Stimulated activated memory B cell treated with anti-CD40 and anti-IgM and Interleukin-4, amounts not matched to agents 10 μg/mL and 1 μg/mL and 100 μg/mL, for 72 hours (primary cell): ENCODE results near the gene LACC1.
A peak's percentile ranks its signal among the peaks of the same experiment; 100 is the strongest.

Source experiments
- ATAC-seq: fragments of 150-1000 bp; cut with Tn5 transposase; 2 replicates; pipeline ENCODE4 v1.10.0; 2021
- H3K27ac Mint-ChIP-seq: one replicate; pipeline ENCODE4 v1.8.0; 2022; ENCODE audit warnings: mild to moderate bottlenecking, mixed read lengths
- H3K27me3 Mint-ChIP-seq: one replicate; pipeline ENCODE4 v1.8.0; 2022; ENCODE audit warnings: mixed read lengths
- H3K36me3 Mint-ChIP-seq: one replicate; pipeline ENCODE4 v1.8.0; 2022; ENCODE audit warnings: mixed read lengths
- H3K4me1 Mint-ChIP-seq: one replicate; pipeline ENCODE4 v1.8.0; 2022; ENCODE audit warnings: mixed read lengths
- H3K4me3 Mint-ChIP-seq: one replicate; pipeline ENCODE4 v1.8.0; 2022; ENCODE audit warnings: mild to moderate bottlenecking, moderate library complexity, mixed read lengths
- H3K9me3 Mint-ChIP-seq: one replicate; pipeline ENCODE4 v1.8.0; 2022; ENCODE audit warnings: mixed read lengths

The LACC1 gene

DNA sequence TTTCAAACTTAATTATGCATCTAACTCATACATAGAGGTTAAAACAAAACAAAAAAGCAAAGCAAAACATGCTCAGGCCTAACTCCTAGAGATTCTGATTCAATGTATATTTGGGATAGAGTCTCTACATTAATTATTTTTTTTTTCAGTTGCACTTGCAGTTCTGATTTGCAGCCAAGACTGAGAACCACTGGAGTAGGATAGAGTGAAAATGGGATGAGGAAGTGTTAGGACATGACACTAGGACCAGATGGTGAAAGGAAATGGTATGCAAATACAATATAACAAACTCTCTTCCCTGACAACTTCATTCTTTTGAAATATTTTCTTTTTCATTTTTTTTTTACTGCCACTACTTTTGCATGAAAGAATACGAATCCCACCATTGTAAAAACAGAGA lies 1.9 kb upstream of the LACC1 start:
- H3K9me3 Mint-ChIP-seq, result no peaks in the 10 kb centered on the region
- H3K4me3 Mint-ChIP-seq, result peak overlapping the region; percentile 20
- no peaks in the 10 kb centered on the region for H3K27me3 Mint-ChIP-seq
- no peaks in the 10 kb centered on the region for H3K36me3 Mint-ChIP-seq
- ATAC-seq, result no peak
- H3K27ac Mint-ChIP-seq, result peak overlapping the region; percentile 99
- peaks cover 26% of the 10 kb centered on the region for H3K4me1 Mint-ChIP-seq

DNA sequence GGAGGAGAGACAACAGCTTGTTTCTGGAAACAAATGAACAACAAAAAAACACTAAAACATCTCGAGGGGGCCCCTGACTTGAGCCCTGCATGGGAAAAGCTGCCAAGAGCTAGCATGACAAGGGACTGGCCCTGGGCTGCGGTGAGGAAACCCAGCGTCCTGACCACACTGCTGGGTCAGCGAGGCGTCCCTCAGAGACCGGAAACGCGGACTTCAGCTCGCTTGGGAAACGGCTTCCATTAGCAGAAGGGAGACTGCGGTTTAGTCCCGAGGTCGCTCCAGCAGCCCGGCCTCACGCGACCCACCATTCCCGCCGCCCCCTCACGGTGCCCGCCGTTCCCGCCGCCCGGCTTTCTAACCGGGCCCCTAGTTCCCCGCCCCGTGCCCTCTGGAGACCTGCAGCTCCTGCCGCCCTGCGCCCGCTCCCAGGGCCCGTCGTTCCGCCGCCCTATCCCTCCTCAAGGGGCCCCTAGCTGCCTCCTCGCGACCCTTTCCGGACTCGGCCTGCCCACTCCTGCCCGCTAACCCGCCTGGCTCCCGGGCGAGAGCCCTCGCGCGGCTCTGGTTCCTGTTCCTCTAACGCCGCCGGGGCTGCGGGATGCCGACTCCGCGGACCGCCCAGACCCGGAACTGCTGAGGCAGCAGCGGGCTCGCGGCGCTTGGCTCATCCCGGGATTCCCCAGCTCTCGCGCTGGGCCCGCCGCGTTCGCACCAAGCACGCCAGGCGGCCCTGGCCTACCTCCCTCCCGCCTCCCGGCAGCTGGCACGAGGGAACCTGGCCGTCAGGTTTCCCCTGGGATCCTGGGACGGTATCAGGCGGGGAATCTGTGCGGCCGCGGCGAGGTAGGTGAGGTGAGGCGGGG lies 581 bp upstream of the LACC1 start, which contains the start of gene CCDC122:
CCDC122 (minus strand) TSS at position 849 of the 863 bp plus-strand sequence. CDS start 10,364 bp downstream, outside the sequence.
- H3K36me3 Mint-ChIP-seq, result no peaks in the 10 kb centered on the region
- no peaks in the 10 kb centered on the region for H3K9me3 Mint-ChIP-seq
- peaks cover 26% of the 10 kb centered on the region for H3K4me1 Mint-ChIP-seq
- no peaks in the 10 kb centered on the region for H3K27me3 Mint-ChIP-seq
- peak within 1 kb of the TSS; percentile 99 for H3K27ac Mint-ChIP-seq
- ATAC-seq, result peak; percentile 92
- peak within 1 kb of the TSS; percentile 81 for H3K4me3 Mint-ChIP-seq

DNA sequence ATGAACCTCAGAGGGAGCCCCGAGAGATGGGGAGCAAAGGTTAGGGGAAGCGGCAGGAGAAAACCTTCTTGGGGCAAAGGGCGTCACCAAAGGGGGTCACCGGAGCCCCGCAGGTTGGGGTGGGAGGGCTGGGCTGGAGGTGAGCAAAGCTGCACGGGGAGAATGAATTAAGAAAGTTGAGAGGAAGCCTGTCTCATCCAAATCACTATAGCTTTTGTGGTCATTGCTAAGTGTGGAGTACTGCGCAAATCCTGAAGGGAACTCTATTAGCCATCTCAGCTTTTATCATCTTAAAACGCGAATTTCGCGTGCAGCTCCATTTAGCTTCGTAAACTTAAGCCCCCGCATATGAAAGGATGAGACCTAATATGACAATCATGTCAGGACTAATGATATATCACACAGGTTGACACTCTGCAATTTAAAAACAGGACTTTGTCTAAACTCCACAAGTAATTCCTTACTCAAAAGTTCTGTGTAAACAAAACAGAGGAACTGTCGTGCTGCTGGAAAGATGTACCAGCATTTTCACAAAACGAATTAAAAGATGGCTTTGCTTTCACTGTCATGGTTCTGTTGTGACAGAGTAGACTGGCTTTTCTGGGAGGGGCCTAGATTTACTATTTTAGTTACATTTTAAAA lies 631 bp downstream of the LACC1 start:
- no peak for ATAC-seq
- Mint-ChIP-seq H3K4me1 (peaks cover 26% of the 10 kb centered on the region), H3K27me3 (no peaks in the 10 kb centered on the region), H3K9me3 (no peaks in the 10 kb centered on the region), H3K27ac (peak overlapping the region; percentile 99), H3K4me3 (peak overlapping the region; percentile 81), H3K36me3 (peaks cover 4% of the 10 kb centered on the region)

DNA sequence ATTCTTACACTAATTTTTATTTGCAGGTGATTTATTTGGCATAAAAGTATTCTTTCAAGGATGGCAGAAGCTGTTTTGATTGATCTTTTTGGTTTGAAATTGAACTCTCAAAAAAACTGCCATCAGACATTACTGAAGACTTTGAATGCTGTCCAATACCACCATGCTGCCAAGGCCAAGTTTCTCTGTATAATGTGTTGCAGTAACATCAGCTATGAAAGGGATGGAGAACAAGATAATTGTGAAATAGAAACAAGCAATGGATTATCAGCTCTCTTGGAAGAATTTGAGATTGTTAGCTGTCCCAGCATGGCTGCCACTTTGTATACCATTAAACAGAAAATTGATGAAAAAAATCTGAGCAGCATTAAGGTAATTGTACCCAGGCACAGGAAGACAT lies 1.2 kb downstream of the LACC1 start:
- no peaks in the 10 kb centered on the region for H3K9me3 Mint-ChIP-seq
- peaks cover 10% of the 10 kb centered on the region for H3K36me3 Mint-ChIP-seq
- H3K27ac Mint-ChIP-seq, result no peak overlapping the region
- H3K4me3 Mint-ChIP-seq, result no peak overlapping the region
- ATAC-seq, result no peak
- H3K4me1 Mint-ChIP-seq, result peaks cover 26% of the 10 kb centered on the region
- H3K27me3 Mint-ChIP-seq, result no peaks in the 10 kb centered on the region

DNA sequence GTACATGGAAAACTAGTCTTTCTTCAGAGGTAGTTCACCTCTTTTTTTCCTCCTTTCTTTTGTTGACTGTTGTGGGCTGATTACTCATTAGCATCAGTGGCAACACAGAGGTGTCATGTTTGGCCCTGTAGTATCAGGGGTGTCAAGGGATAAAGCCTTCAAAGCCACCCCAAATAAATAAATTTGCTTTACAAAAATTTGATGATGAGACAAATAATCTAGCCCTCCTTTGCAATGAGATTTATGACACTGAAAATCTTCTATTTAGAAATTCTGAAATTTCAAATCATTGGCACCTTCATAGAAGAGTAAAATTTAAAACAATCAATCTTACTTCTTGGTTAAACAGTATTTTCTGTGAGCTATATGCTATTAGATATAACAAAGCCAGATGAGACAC lies 1.9 kb downstream of the LACC1 start:
- Mint-ChIP-seq H3K36me3 (peaks cover 10% of the 10 kb centered on the region), H3K9me3 (no peaks in the 10 kb centered on the region), H3K4me1 (peaks cover 26% of the 10 kb centered on the region), H3K4me3 (no peak overlapping the region), H3K27me3 (no peaks in the 10 kb centered on the region), H3K27ac (no peak overlapping the region)
- ATAC-seq, result no peak

DNA sequence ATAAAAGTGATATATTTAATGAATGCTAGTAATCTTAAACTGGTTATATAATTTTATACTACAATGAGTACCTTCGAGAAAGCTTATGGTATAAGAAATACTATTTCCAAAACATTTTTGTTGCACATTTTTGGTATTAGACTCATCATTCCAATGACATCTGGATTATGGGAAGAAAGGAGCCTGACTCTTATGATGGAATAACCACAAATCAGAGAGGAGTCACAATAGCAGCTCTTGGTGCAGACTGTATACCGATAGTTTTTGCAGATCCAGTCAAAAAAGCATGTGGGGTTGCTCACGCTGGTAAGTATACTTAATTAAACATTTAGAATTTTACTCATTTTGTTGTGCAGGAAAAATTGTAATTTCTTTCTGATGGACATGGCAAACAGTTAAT lies 3.9 kb downstream of the LACC1 start:
- H3K4me3 Mint-ChIP-seq, result no peak overlapping the region
- ATAC-seq, result no peak
- H3K27me3 Mint-ChIP-seq, result no peaks in the 10 kb centered on the region

DNA sequence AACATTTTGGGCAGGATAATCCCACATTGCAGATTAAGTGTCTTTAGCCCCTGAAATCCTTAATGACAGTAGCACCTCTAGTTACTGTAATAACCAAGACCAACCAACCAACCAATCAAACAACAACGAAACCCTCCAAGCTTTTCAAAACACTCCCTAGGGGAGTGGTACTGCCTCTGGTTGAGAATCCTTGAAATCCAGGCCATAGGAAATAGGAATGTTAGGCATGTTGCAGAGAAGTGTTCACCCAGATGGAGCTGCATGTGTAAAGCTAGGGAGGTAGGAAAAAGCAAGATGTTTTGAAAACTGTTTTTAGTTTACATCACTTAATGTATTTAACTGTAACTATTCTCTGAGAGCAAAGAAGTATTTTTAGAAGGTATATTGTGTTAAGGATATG lies 4.5 kb downstream of the LACC1 start:
- H3K27ac Mint-ChIP-seq, result no peak overlapping the region
- ATAC-seq, result no peak
- no peaks in the 10 kb centered on the region for H3K9me3 Mint-ChIP-seq
- H3K27me3 Mint-ChIP-seq, result no peaks in the 10 kb centered on the region
- H3K4me3 Mint-ChIP-seq, result no peak overlapping the region
- H3K4me1 Mint-ChIP-seq, result peaks cover 7% of the 10 kb centered on the region
- peaks cover 10% of the 10 kb centered on the region for H3K36me3 Mint-ChIP-seq

More for the DNA sequence above, 3.9 kb downstream of the LACC1 start:
- Mint-ChIP-seq H3K36me3 (peaks cover 10% of the 10 kb centered on the region), H3K4me1 (peaks cover 10% of the 10 kb centered on the region), H3K27ac (no peak overlapping the region), H3K9me3 (no peaks in the 10 kb centered on the region)

DNA sequence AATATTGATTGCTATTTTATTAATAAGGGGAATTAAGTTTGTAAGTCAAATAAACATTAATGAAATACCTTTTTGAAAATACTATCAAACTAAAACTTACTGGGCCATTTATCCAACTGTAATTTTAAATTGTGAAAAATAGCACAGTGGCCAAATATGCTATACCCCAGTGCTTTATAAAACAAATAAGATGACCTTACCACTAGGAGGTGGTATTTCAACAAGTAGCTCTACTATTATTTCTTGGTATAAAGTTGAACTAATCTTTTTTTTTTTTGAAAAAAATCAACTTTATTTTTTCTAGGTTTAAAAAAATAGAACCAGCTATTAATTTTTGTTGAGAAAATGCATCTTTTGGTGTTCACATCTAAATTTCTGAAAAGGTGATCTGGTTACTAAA lies 14.7 kb downstream of the LACC1 start:
- no peaks in the 10 kb centered on the region for H3K4me1 Mint-ChIP-seq
- no peak overlapping the region for H3K4me3 Mint-ChIP-seq
- H3K27me3 Mint-ChIP-seq, result no peaks in the 10 kb centered on the region
- ATAC-seq, result no peak
- no peaks in the 10 kb centered on the region for H3K9me3 Mint-ChIP-seq
- peaks cover 28% of the 10 kb centered on the region for H3K36me3 Mint-ChIP-seq
- no peak overlapping the region for H3K27ac Mint-ChIP-seq

DNA sequence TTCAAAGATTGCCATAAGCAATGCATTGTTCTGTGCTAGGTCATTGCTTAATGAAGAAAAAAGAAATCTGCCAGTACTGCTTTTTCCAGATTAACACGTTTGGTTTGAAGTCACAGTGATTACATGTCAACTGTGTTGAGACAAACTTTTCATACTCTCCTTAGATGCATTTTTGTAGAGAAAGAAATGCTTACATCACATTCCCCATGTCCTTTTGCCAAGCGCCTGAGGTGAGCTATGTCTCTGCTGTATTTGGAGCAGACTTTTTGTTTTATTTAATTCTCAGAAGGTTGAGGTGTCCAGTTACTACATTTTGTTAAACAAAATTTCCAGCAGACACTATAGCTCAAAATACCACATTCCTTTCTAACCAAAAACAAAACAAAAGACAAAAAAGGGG lies 16.2 kb downstream of the LACC1 start:
- H3K4me3 Mint-ChIP-seq, result no peak overlapping the region
- H3K9me3 Mint-ChIP-seq, result no peaks in the 10 kb centered on the region
- no peaks in the 10 kb centered on the region for H3K27me3 Mint-ChIP-seq
- no peaks in the 10 kb centered on the region for H3K4me1 Mint-ChIP-seq
- no peak overlapping the region for H3K27ac Mint-ChIP-seq
- ATAC-seq, result no peak
- peaks cover 18% of the 10 kb centered on the region for H3K36me3 Mint-ChIP-seq

DNA sequence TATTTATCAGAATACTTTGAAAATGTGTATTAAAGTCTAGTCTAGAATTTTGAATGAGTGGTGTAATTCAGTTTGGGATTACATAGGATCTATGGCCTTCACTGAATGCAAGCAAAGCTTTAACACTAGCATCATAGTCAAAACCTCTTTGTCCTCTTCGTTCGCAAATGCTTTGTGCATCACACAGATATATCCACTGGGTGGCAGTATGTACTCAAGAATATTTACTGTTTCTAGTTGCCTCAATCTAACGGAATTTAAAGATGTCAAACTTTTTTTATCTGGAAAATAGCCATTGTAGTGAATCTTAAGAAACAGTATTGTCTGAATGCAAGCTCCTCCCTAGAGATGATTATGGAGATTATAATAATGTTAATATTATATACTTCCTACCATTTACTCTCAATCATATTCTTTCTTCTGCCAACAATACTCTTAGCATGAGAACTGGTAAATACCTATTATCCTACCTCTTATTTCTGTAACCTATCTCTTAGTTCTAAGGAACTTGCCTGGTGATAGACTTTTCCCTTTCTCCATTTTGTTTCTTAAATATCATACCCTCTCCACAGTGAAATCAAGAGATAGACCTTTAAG lies 25.8 kb downstream of the LACC1 start:
- Mint-ChIP-seq H3K4me1 (no peaks in the 10 kb centered on the region), H3K4me3 (no peak overlapping the region), H3K27me3 (peaks cover 38% of the 10 kb centered on the region), H3K9me3 (no peaks in the 10 kb centered on the region), H3K36me3 (no peaks in the 10 kb centered on the region), H3K27ac (no peak overlapping the region)
- peak; percentile 51 for ATAC-seq

DNA sequence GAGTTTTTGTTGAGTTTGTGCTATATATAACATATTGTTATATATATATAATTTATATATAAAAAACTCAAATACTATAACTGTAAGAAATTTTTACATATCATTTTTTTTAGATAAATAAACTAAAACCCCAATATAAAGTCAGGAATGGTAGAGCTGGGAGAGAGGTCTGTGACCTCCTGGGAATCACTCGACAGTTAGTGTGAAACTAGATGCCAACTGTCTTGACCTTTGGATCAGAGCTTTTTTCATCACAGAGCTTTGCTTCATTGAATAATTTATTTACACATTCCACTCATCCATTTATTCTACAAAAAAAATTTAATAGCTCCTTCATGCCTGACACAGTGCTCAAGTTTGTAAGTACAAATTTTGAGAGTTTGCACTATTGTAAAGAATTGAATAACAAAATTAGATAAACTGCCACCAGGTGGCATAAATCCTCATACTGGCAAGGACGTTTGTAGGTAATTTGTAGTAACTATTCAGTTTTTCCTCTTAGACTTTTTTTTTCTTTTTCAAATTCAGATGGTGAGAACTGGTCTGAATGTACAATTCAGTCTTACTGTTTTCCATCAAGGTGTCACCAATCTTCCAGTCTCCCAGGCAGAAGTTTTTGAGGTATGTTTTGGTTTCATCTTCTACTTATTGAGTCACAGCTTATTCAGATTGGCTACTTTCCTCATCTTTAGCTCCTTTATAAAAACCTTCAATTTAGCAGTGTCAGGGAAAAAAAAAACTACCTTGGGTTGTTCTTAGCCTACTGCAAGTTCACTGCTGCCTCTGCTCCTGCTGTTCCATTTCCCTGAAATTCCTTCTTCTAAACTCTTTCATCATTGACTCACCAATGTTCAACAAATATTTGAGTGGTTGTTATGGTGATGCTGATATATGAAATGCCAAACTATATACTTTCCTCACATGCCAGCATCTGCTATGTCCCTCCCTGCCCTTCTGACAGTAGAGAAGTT lies 28.7 kb downstream of the LACC1 start:
- ATAC-seq, result no peak
- Mint-ChIP-seq H3K4me1 (no peaks in the 10 kb centered on the region), H3K9me3 (no peaks in the 10 kb centered on the region), H3K27me3 (peaks cover 53% of the 10 kb centered on the region), H3K36me3 (no peaks in the 10 kb centered on the region), H3K27ac (no peak overlapping the region), H3K4me3 (no peak overlapping the region)

DNA sequence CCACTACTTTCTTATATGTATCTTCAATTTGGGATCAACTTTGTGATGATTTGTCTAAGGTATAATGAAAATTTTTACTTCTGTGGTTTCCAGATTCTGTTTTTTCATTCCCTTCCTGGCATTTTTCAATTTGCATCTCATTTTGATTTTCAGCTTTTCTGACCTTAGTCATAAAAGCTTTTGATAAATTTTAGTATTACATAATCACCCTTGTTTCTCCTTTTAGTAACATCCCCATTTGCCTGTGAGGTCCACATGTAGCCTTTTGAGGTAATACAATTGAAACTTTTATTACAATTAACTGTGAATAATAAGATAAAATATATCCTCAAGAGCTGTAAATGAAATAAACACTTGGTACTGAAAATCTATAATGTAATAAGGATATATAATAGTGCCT lies 31.2 kb downstream of the LACC1 start:
- H3K36me3 Mint-ChIP-seq, result no peaks in the 10 kb centered on the region
- H3K27me3 Mint-ChIP-seq, result peaks cover 62% of the 10 kb centered on the region
- no peaks in the 10 kb centered on the region for H3K4me1 Mint-ChIP-seq
- no peak for ATAC-seq
- no peaks in the 10 kb centered on the region for H3K9me3 Mint-ChIP-seq
- no peak overlapping the region for H3K4me3 Mint-ChIP-seq
- no peak overlapping the region for H3K27ac Mint-ChIP-seq

DNA sequence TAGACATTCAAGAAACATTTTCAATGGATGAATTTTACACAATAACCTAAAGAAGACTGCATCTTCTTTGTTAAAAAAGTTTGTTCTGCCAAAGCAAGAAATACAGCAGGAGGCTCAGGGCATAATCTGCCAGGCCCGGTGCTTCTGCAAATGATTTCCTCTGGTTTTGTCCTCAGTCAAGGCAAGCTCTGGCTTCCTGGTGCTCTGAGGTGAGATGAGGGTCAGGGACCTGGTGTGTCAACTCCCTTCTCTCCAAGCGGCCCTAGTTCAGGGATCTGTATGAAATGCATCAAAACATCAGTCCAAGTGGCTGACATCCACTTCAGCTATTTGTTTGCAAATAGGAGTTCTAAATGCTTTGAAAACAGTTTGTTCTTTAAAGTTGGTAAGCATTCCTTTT lies 31.6 kb downstream of the LACC1 start:
- no peak overlapping the region for H3K4me3 Mint-ChIP-seq
- no peak for ATAC-seq
- H3K36me3 Mint-ChIP-seq, result no peaks in the 10 kb centered on the region
- no peaks in the 10 kb centered on the region for H3K9me3 Mint-ChIP-seq
- peaks cover 58% of the 10 kb centered on the region for H3K27me3 Mint-ChIP-seq
- no peak overlapping the region for H3K27ac Mint-ChIP-seq
- H3K4me1 Mint-ChIP-seq, result no peaks in the 10 kb centered on the region

DNA sequence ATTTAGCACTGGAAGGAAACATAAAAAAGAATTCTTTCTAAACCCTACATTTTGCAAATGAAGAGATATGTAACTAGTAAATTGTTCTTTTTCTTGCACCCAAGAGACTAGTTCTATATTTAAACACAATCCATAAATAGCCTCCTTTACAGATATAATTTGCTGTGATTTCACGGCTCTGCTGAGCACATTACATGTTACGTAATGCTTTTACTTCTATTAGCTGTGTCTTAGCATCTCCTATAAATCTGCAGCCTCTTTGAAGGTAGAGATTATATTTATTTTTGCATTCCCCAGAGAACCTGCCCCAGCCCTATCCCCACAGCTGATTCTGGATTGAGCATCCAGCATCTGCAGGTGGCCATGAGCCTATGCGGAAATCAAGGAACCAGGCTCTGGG lies 32.2 kb downstream of the LACC1 start:
- H3K4me3 Mint-ChIP-seq, result no peak overlapping the region

DNA sequence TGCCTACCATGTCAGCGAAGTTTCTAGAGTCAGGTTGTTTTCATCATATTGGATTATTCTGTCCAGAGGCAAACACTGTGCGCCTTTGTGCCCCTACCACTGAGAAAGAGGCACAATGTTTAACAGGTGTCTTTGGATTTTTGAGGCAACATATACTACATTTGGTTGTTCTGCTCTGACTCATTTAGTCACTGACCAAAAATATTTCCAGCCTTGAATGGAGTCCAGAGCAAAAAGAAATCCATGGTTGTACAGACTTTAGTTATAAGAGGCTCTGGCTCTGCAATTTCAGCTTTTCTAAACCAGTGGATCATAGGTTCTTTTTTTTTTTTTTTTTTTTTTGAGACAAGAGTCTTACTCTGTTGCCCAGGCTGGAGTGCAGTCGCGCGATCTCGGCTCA lies 35.7 kb downstream of the LACC1 start:
- no peak for ATAC-seq
- Mint-ChIP-seq H3K27me3 (peaks cover 56% of the 10 kb centered on the region), H3K4me1 (no peaks in the 10 kb centered on the region), H3K36me3 (no peaks in the 10 kb centered on the region), H3K9me3 (no peaks in the 10 kb centered on the region), H3K27ac (no peak overlapping the region), H3K4me3 (no peak overlapping the region)

More for the DNA sequence above, 32.2 kb downstream of the LACC1 start:
- Mint-ChIP-seq H3K4me1 (no peaks in the 10 kb centered on the region), H3K27ac (no peak overlapping the region), H3K9me3 (no peaks in the 10 kb centered on the region), H3K27me3 (peaks cover 52% of the 10 kb centered on the region), H3K36me3 (no peaks in the 10 kb centered on the region)
- no peak for ATAC-seq
